ENCODE data around the gene PLPP6. TPM values are rescaled to one million over a fixed set of nuclear protein-coding genes. Genes with fewer than 3 reads are reported as not detected.
A peak's percentile ranks its signal among the peaks of the same experiment; 100 is the strongest.

Gene PLPP6
- total and polyA plus RNA-seq, 2 of the 13 experiments (the other 11 are each of a cell fraction or from before 2014, with no cell fraction given), result 12.1 to 15.5 TPM

GRCh38 chr9:4657426-4658159, 4.5 kb upstream of the PLPP6 start (continued):
- TF ChIP-seq ZNF503 (CRISPR knock-in tag; IDR thresholded peaks at IDR 0.05) (0 out of 2 replicates have a peak, but pooled peaks have one; percentile 25), ZSCAN5A (CRISPR knock-in tag; IDR thresholded peaks at IDR 0.05; ENCODE audit: borderline replicate concordance) (peak; percentile 57; the same call in 1 of the 2 replicates), ZFP82 (CRISPR knock-in tag; IDR thresholded peaks at IDR 0.05; ENCODE audit: borderline replicate concordance) (no peak), ZGPAT (CRISPR knock-in tag; IDR thresholded peaks at IDR 0.05) (peak; percentile 69; the same call in 1 of the 2 replicates), ZNF615 (CRISPR knock-in tag; IDR thresholded peaks at IDR 0.05; ENCODE audit: borderline replicate concordance) (no peak), RARA (CRISPR knock-in tag; IDR thresholded peaks at IDR 0.05) (peak; percentile 11; the same call in 1 of the 2 replicates), SOX5 (CRISPR knock-in tag; IDR thresholded peaks at IDR 0.05; ENCODE audit: borderline replicate concordance) (peak; percentile 17; the same call in 1 of the 2 replicates), PBX2 (CRISPR knock-in tag; IDR thresholded peaks at IDR 0.05) (no peak), DPF2 (CRISPR knock-in tag; IDR thresholded peaks at IDR 0.05; ENCODE audit: borderline replicate concordance, low read depth) (peak; percentile 54; the same call in 1 of the 2 replicates), SAP130 (CRISPR knock-in tag; IDR thresholded peaks at IDR 0.05; ENCODE audit: low read depth) (peak; percentile 41), MIER2 (CRISPR knock-in tag; IDR thresholded peaks at IDR 0.05) (no peak), EP300 (IDR thresholded peaks at IDR 0.05; ENCODE audit: low read depth in 2 of 2, low read length in 2 of 2) (peak in 1 of 2 experiments; percentile 68; a peak in 2 of 4 replicates), EP300 (CRISPR knock-in tag; IDR thresholded peaks at IDR 0.05; ENCODE audit: borderline replicate concordance) (no peak), SMAD9 (CRISPR knock-in tag; IDR thresholded peaks at IDR 0.05) (no peak), NPAS2 (CRISPR knock-in tag; IDR thresholded peaks at IDR 0.05; ENCODE audit: borderline replicate concordance) (no peak), ZBTB8A (CRISPR knock-in tag; IDR thresholded peaks at IDR 0.05; ENCODE audit: borderline replicate concordance, low read depth) (no peak), HHEX (CRISPR knock-in tag; IDR thresholded peaks at IDR 0.05) (peak; percentile 61), ZNF136 (CRISPR knock-in tag; IDR thresholded peaks at IDR 0.05; ENCODE audit: low read depth) (no peak), ZNF737 (CRISPR knock-in tag; IDR thresholded peaks at IDR 0.05; ENCODE audit: borderline replicate concordance) (no peak)

Data from HepG2 (cell line).